ENCODE measurements around the gene EGLN1.

GRCh38 chr1:231335663-231336602 is 86.2 kb downstream of the EGLN1 start:
- TF ChIP-seq CTCF (IDR thresholded peaks at IDR 0.05) = no peak
- no peak for TF ChIP-seq POLR2AphosphoS5 (IDR thresholded peaks at IDR 0.05)
- no peak for TF ChIP-seq EP300 (IDR thresholded peaks at IDR 0.05)
- TF ChIP-seq POLR2A (IDR thresholded peaks at IDR 0.05; ENCODE audit: low read depth) = no peak

Data from esophagus muscularis mucosa (tissue), 4 donors.